Measurements from ENCODE around the gene POLD3.
"Not testable (repeated sequence)": the region's sequence is repeated elsewhere in the genome, so short reads cannot be mapped to it uniquely, and the experiment has no call there.

Gene POLD3

GRCh38 chr11:74639533-74639932, 47.2 kb downstream of the POLD3 start:
- no peak for DNase-seq

GRCh38 chr11:74641289-74641688, 48.9 kb downstream of the POLD3 start:
- no peak for DNase-seq

- DNase-seq: no peak
Observed at GRCh38 chr11:74641905-74642304, 49.5 kb downstream of the POLD3 start.

GRCh38 chr11:74642912-74643311, 50.5 kb downstream of the POLD3 start:
- no peak for DNase-seq

GRCh38 chr11:74644081-74644480, 51.7 kb downstream of the POLD3 start:
- DNase-seq: no peak

- DNase-seq: no peak
Observed at GRCh38 chr11:74646215-74646614, 53.8 kb downstream of the POLD3 start.

- DNase-seq: no peak
Observed at GRCh38 chr11:74646954-74647353, 54.6 kb downstream of the POLD3 start.

- no peak for DNase-seq
Observed at GRCh38 chr11:74647404-74647803, 55.0 kb downstream of the POLD3 start.

GRCh38 chr11:74647831-74648230, 55.4 kb downstream of the POLD3 start:
- DNase-seq: no peak

GRCh38 chr11:74648894-74649293, 56.5 kb downstream of the POLD3 start:
- DNase-seq: no peak

GRCh38 chr11:74650498-74650897, 58.1 kb downstream of the POLD3 start:
- no peak for DNase-seq

- no peak for DNase-seq
Observed at GRCh38 chr11:74654976-74655375, 62.6 kb downstream of the POLD3 start.

GRCh38 chr11:74659124-74659523, 66.7 kb downstream of the POLD3 start:
- DNase-seq: not testable (repeated sequence)

GRCh38 chr11:74662487-74663103, 70.2 kb downstream of the POLD3 start:
- no peak for DNase-seq

- no peak for DNase-seq
Observed at GRCh38 chr11:74663315-74663714, 70.9 kb downstream of the POLD3 start.

- DNase-seq: no peak
Observed at GRCh38 chr11:74669211-74670160, 77.1 kb downstream of the POLD3 start.

- no peak for DNase-seq
Observed at GRCh38 chr11:74670171-74670570, 77.8 kb downstream of the POLD3 start.

GRCh38 chr11:74671520-74672196, 79.3 kb downstream of the POLD3 start:
- no peak for DNase-seq

GRCh38 chr11:74672332-74672955, 80.1 kb downstream of the POLD3 start:
- DNase-seq: no peak

GRCh38 chr11:74672956-74673692, 80.7 kb downstream of the POLD3 start:
- DNase-seq: no peak

- no peak for DNase-seq
Observed at GRCh38 chr11:74673693-74674360, 81.4 kb downstream of the POLD3 start.

GRCh38 chr11:74675761-74676160, 83.4 kb downstream of the POLD3 start:
- no peak for DNase-seq

All from 8988T (cell line).